ENCODE measurements around the gene L3MBTL4. TPM values are rescaled to one million over a fixed set of nuclear protein-coding genes. Genes with fewer than 3 reads are reported as not detected.
"Not testable (repeated sequence)": the region's sequence is repeated elsewhere in the genome, so short reads cannot be mapped to it uniquely, and the experiment has no call there.

The L3MBTL4 gene
- total RNA-seq, 1 experiment from 2014 or later, result 2.1 TPM

- Mint-ChIP-seq H3K9me3 (ENCODE audit: low read depth, unreplicated experiment) (peaks cover 20% of the 10 kb centered on the region), H3K36me3 (ENCODE audit: insufficient read depth, unreplicated experiment) (no peaks in the 10 kb centered on the region), H3K4me3 (ENCODE audit: low read depth, unreplicated experiment) (no peak overlapping the region), H3K4me1 (ENCODE audit: low read depth, unreplicated experiment) (no peaks in the 10 kb centered on the region), H3K27ac (ENCODE audit: unreplicated experiment) (no peak overlapping the region), H3K27me3 (ENCODE audit: unreplicated experiment) (no peaks in the 10 kb centered on the region)
- BruUV-seq (replicated peaks), result no TSS peak
- no peak for DNase-seq
- CTCF ChIA-PET, result no interaction called here
- TF ChIP-seq CTCF (IDR thresholded peaks at IDR 0.05; ENCODE audit: unreplicated experiment), result no peak
- intact Hi-C loops (cut with micrococcal nuclease; ENCODE audit: unreplicated experiment), result no loop called here
These were observed 31.7 kb downstream of the L3MBTL4 start for GRCh38 chr18:6382963-6383362.

GRCh38 chr18:6377473-6377872, 37.2 kb downstream of the L3MBTL4 start:
- CTCF ChIA-PET; DNase-seq; H3K4me3 Mint-ChIP-seq (ENCODE audit: low read depth, unreplicated experiment); H3K4me1 Mint-ChIP-seq (ENCODE audit: low read depth, unreplicated experiment); BruUV-seq (replicated peaks); intact Hi-C loops (cut with micrococcal nuclease; ENCODE audit: unreplicated experiment); H3K27ac Mint-ChIP-seq (ENCODE audit: unreplicated experiment); H3K36me3 Mint-ChIP-seq (ENCODE audit: insufficient read depth, unreplicated experiment): not testable (repeated sequence)
- peaks cover 23% of the 10 kb centered on the region for H3K27me3 Mint-ChIP-seq (ENCODE audit: unreplicated experiment)
- H3K9me3 Mint-ChIP-seq (ENCODE audit: low read depth, unreplicated experiment), result peaks cover 17% of the 10 kb centered on the region

- no peak for DNase-seq
- Mint-ChIP-seq H3K36me3 (ENCODE audit: insufficient read depth, unreplicated experiment) (no peaks in the 10 kb centered on the region), H3K4me3 (ENCODE audit: low read depth, unreplicated experiment) (no peak overlapping the region), H3K27me3 (ENCODE audit: unreplicated experiment) (peaks cover 23% of the 10 kb centered on the region), H3K9me3 (ENCODE audit: low read depth, unreplicated experiment) (peaks cover 13% of the 10 kb centered on the region), H3K27ac (ENCODE audit: unreplicated experiment) (no peak overlapping the region), H3K4me1 (ENCODE audit: low read depth, unreplicated experiment) (no peaks in the 10 kb centered on the region)
- TF ChIP-seq CTCF (IDR thresholded peaks at IDR 0.05; ENCODE audit: unreplicated experiment), result no peak
- BruUV-seq (replicated peaks), result no TSS peak
- CTCF ChIA-PET, result no interaction called here
- intact Hi-C loops (cut with micrococcal nuclease; ENCODE audit: unreplicated experiment), result no loop called here
These were observed 38.1 kb downstream of the L3MBTL4 start for GRCh38 chr18:6376433-6377229.

DNA sequence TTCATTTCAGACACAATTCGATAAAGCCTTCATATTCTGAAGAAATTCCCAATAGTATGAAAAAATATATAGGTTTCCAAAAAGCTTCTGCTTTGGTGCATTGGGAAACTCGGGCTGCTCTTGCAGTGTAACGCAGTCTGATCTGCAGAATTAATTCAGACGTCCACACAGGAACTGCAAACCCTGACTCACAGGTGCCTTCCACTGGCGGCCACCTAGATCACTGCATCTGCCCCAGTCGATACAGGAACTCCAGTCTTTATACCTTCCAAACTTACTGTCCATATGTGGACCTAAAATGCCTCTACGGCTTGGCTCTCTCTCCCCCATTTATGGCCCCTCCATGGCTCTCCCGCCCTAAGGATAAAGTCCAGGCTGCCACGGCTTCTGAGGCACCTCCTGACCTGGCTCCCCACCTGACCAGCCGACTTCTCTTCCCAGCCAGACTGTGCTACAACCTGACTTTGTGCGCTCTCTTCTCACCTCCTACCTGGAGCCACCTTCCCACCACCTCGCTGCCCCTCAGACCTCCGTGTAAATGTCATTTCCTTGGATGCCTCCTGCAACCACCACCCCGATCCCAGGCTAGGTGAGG, 39.7 kb downstream of the L3MBTL4 start:
- CTCF ChIA-PET, result no interaction called here
- no TSS peak for BruUV-seq (replicated peaks)
- intact Hi-C loops (cut with micrococcal nuclease; ENCODE audit: unreplicated experiment), result no loop called here
- Mint-ChIP-seq H3K4me1 (ENCODE audit: low read depth, unreplicated experiment) (no peaks in the 10 kb centered on the region), H3K27ac (ENCODE audit: unreplicated experiment) (no peak overlapping the region), H3K9me3 (ENCODE audit: low read depth, unreplicated experiment) (peaks cover 10% of the 10 kb centered on the region), H3K36me3 (ENCODE audit: insufficient read depth, unreplicated experiment) (no peaks in the 10 kb centered on the region), H3K27me3 (ENCODE audit: unreplicated experiment) (peaks cover 23% of the 10 kb centered on the region), H3K4me3 (ENCODE audit: low read depth, unreplicated experiment) (no peak overlapping the region)
- TF ChIP-seq CTCF (IDR thresholded peaks at IDR 0.05; ENCODE audit: unreplicated experiment), result no peak
- no peak for DNase-seq

DNA sequence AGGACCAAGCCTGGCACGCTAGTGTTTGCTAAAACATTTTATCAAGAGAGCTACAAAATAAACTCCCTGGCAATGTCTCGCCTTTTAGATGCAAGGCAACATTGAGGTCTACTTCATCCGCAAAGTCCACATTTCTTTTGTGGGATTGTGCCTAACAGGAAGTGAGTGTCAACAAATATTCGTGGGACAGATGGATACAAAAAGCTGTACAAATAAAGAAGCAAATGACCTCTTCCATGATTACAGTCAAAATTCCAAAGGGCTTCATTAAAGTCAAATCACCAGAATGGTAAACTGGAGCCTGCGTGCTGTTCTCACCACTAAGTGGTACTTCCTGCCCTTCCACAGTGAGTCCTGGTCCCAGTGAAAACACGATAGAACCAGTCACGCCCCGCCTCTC, 40.4 kb downstream of the L3MBTL4 start:
- CTCF ChIA-PET, result no interaction called here
- TF ChIP-seq CTCF (IDR thresholded peaks at IDR 0.05; ENCODE audit: unreplicated experiment), result no peak
- peaks cover 8% of the 10 kb centered on the region for H3K9me3 Mint-ChIP-seq (ENCODE audit: low read depth, unreplicated experiment)
- H3K27me3 Mint-ChIP-seq (ENCODE audit: unreplicated experiment), result peaks cover 30% of the 10 kb centered on the region
- H3K4me3 Mint-ChIP-seq (ENCODE audit: low read depth, unreplicated experiment), result no peak overlapping the region
- DNase-seq, result no peak
- no peaks in the 10 kb centered on the region for H3K4me1 Mint-ChIP-seq (ENCODE audit: low read depth, unreplicated experiment)
- BruUV-seq (replicated peaks), result no TSS peak
- no peak overlapping the region for H3K27ac Mint-ChIP-seq (ENCODE audit: unreplicated experiment)
- no peaks in the 10 kb centered on the region for H3K36me3 Mint-ChIP-seq (ENCODE audit: insufficient read depth, unreplicated experiment)
- intact Hi-C loops (cut with micrococcal nuclease; ENCODE audit: unreplicated experiment), result no loop called here

Measured in Calu3 (cell line).